ENCODE measurements around the gene DCC. TPM values are rescaled to one million over a fixed set of nuclear protein-coding genes. Genes with fewer than 3 reads are reported as not detected.

The DCC gene
- total RNA-seq, 1 experiment from 2014 or later, result not detected

DNA sequence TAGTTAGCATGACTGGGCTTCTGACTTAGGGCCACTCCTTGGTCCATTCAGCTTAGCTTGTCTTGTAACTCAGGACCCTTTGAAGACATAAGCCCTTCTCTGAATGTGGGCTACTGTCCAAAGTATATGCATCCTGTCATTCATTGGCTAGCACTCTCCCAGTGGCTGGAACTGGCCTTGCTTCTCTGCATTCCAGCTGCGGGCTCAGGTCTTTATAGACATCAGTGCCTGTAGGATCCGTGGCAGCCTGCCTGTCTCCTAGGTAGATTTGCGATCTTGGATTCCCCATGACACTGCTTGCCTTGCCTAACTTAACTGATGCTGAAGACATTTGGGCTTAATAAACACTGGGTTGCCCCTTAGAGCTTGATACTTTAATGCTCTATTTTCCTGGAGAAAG lies 170.1 kb downstream of the DCC start:
- Histone ChIP-seq H3K4me2 (ENCODE audit: low read length) (no peak overlapping the region), H4K20me1 (ENCODE audit: insufficient read depth) (no peaks in the 10 kb centered on the region; the same call in 1 of the 2 replicates), H3K9me3 (ENCODE audit: control insufficient read depth in 1 of 2, insufficient read depth in 1 of 2, low read depth in 1 of 2, low read length in 2 of 2) (peaks cover 8 to 11% of the 10 kb centered on the region in 2 experiments; a peak in 2 of 4 replicates), H3K4me3 (replicated peaks in 1 of 2; ENCODE audit: low read depth in 1 of 2, low read length in 2 of 2) (no peak overlapping the region), H3K27ac (ENCODE audit: low read depth, low read length) (no peak overlapping the region), H3K4me1 (ENCODE audit: control insufficient read depth in 1 of 2, insufficient read depth in 2 of 2, low read length in 2 of 2) (no peaks in the 10 kb centered on the region), H3K79me2 (ENCODE audit: insufficient read depth, low read length) (no peaks in the 10 kb centered on the region), H3K27me3 (ENCODE audit: insufficient read depth, low read length) (no peaks in the 10 kb centered on the region), H3K9me2 (ENCODE audit: insufficient read depth) (no peaks in the 10 kb centered on the region), H2AFZ (ENCODE audit: low read depth, low read length, poor library complexity, severe bottlenecking) (no peak overlapping the region), H3K9ac (ENCODE audit: low read length) (no peak overlapping the region), H3K36me3 (ENCODE audit: control insufficient read depth in 1 of 2, insufficient read depth in 2 of 2, low read length in 2 of 2) (no peaks in the 10 kb centered on the region)
- intact Hi-C loops (cut with micrococcal nuclease), result no loop called here
- TF ChIP-seq, protein P1, sequence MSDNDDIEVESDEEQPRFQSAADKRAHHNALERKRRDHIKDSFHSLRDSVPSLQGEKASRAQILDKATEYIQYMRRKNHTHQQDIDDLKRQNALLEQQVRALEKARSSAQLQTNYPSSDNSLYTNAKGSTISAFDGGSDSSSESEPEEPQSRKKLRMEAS (IDR thresholded peaks at IDR 0.05), result no peak
- no peak for DNase-seq (ENCODE audit: low read depth, low spot score)
- POLR2A ChIA-PET, result no interaction called here
- no peak for ATAC-seq
- no TSS peak for BruUV-seq (replicated peaks)
- CTCF ChIA-PET, result no interaction called here
- RAD21 ChIA-PET (ENCODE audit: low non-redundant PET in 1 of 2, low total read pairs in 2 of 2, uncharacterized antibody in 2 of 2, unreplicated experiment in 2 of 2), result no interaction called here

DNA sequence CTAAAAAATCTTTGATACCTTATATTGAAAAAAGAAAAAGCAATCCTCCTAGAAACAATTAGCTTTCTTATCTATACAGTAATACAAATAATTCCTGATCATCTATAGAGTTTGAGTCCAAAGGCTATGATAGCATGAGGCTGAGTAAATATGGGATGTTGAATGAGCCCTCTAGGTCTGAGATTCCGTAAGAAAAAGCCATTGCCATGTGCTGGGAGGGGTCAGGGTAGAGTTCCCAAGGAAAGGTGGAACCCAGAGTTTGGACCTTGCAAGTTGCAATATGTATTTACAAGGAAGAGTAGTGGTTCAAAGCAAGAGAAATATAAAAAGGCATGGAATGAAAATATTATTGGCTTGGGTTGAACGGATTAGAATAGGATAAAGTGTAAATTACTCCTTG lies 178.1 kb downstream of the DCC start:
- Histone ChIP-seq H3K27me3 (ENCODE audit: insufficient read depth, low read length) (no peaks in the 10 kb centered on the region), H3K9me3 (ENCODE audit: control insufficient read depth in 1 of 2, insufficient read depth in 1 of 2, low read depth in 1 of 2, low read length in 2 of 2) (peaks cover 0 to 20% of the 10 kb centered on the region in 2 experiments; a peak in 2 of 4 replicates), H3K4me3 (replicated peaks in 1 of 2; ENCODE audit: low read depth in 1 of 2, low read length in 2 of 2) (no peak overlapping the region), H2AFZ (ENCODE audit: low read depth, low read length, poor library complexity, severe bottlenecking) (no peak overlapping the region), H3K9ac (ENCODE audit: low read length) (no peak overlapping the region), H4K20me1 (ENCODE audit: insufficient read depth) (no peaks in the 10 kb centered on the region; the same call in 1 of the 2 replicates), H3K79me2 (ENCODE audit: insufficient read depth, low read length) (no peaks in the 10 kb centered on the region), H3K4me1 (ENCODE audit: control insufficient read depth in 1 of 2, insufficient read depth in 2 of 2, low read length in 2 of 2) (no peaks in the 10 kb centered on the region), H3K9me2 (ENCODE audit: insufficient read depth) (no peaks in the 10 kb centered on the region), H3K36me3 (ENCODE audit: control insufficient read depth in 1 of 2, insufficient read depth in 2 of 2, low read length in 2 of 2) (no peaks in the 10 kb centered on the region), H3K27ac (ENCODE audit: low read depth, low read length) (no peak overlapping the region), H3K4me2 (ENCODE audit: low read length) (no peak overlapping the region)
- no peak for TF ChIP-seq RAD21 (IDR thresholded peaks at IDR 0.05; ENCODE audit: low read depth)
- no peak for TF ChIP-seq EZH2phosphoT487 (IDR thresholded peaks at IDR 0.05; ENCODE audit: borderline replicate concordance)
- TF ChIP-seq POLR2A (IDR thresholded peaks at IDR 0.05; ENCODE audit: borderline replicate concordance, extremely low read depth, insufficient read depth, insufficient read length), result no peak
- no peak for TF ChIP-seq EGR1 (IDR thresholded peaks at IDR 0.05; ENCODE audit: low read depth)
- TF ChIP-seq, protein P2, sequence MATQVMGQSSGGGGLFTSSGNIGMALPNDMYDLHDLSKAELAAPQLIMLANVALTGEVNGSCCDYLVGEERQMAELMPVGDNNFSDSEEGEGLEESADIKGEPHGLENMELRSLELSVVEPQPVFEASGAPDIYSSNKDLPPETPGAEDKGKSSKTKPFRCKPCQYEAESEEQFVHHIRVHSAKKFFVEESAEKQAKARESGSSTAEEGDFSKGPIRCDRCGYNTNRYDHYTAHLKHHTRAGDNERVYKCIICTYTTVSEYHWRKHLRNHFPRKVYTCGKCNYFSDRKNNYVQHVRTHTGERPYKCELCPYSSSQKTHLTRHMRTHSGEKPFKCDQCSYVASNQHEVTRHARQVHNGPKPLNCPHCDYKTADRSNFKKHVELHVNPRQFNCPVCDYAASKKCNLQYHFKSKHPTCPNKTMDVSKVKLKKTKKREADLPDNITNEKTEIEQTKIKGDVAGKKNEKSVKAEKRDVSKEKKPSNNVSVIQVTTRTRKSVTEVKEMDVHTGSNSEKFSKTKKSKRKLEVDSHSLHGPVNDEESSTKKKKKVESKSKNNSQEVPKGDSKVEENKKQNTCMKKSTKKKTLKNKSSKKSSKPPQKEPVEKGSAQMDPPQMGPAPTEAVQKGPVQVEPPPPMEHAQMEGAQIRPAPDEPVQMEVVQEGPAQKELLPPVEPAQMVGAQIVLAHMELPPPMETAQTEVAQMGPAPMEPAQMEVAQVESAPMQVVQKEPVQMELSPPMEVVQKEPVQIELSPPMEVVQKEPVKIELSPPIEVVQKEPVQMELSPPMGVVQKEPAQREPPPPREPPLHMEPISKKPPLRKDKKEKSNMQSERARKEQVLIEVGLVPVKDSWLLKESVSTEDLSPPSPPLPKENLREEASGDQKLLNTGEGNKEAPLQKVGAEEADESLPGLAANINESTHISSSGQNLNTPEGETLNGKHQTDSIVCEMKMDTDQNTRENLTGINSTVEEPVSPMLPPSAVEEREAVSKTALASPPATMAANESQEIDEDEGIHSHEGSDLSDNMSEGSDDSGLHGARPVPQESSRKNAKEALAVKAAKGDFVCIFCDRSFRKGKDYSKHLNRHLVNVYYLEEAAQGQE (IDR thresholded peaks at IDR 0.05; ENCODE audit: low read depth), result no peak
- TF ChIP-seq CEBPB (IDR thresholded peaks at IDR 0.05; ENCODE audit: low read depth), result no peak
- TF ChIP-seq SRF (IDR thresholded peaks at IDR 0.05; ENCODE audit: low read depth), result no peak
- no peak for TF ChIP-seq ELF1 (IDR thresholded peaks at IDR 0.05; ENCODE audit: borderline replicate concordance, low read depth)
- TF ChIP-seq, protein P1 (IDR thresholded peaks at IDR 0.05), result no peak
- no peak for TF ChIP-seq JUND (IDR thresholded peaks at IDR 0.05)
- TF ChIP-seq, protein P3, sequence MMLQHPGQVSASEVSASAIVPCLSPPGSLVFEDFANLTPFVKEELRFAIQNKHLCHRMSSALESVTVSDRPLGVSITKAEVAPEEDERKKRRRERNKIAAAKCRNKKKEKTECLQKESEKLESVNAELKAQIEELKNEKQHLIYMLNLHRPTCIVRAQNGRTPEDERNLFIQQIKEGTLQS (IDR thresholded peaks at IDR 0.05), result no peak
- TF ChIP-seq EZH2 (IDR thresholded peaks at IDR 0.05), result no peak
- no TSS peak for BruUV-seq (replicated peaks)
- DNase-seq (ENCODE audit: low read depth, low spot score), result no peak
- ATAC-seq, result no peak
- ChIA-PET POLR2A (no interaction called here), CTCF (no interaction called here), RAD21 (ENCODE audit: low non-redundant PET in 1 of 2, low total read pairs in 2 of 2, uncharacterized antibody in 2 of 2, unreplicated experiment in 2 of 2) (no interaction called here)
- intact Hi-C loops (cut with micrococcal nuclease), result no loop called here

Measured in HCT116 (cell line).